HL-60 (cell line): ENCODE measurements around the gene PRR20G.

Experiments
- POLR2AphosphoS5 ChIP-seq: IDR thresholded peaks from 2 replicates; pipeline ENCODE4 v1.6.1; 2012; ENCODE audit warnings: low read depth
- SPI1 ChIP-seq: IDR thresholded peaks from 2 replicates; pipeline ENCODE4 v1.6.1; 2012; ENCODE audit warnings: low read depth, mild to moderate bottlenecking, borderline replicate concordance
- TF ChIP-seq, protein P1 (sequence below): IDR thresholded peaks from one replicate; pipeline ENCODE4 v1.5.1; 2011; ENCODE audit warnings: low read length, control low read depth, inconsistent platforms; ENCODE audit not compliant: insufficient read depth
- TF ChIP-seq, protein P2 (sequence below): IDR thresholded peaks from 2 replicates; pipeline ENCODE4 v1.6.1; 2012; ENCODE audit warnings: low read depth; ENCODE audit not compliant: insufficient replicate concordance

DNA sequence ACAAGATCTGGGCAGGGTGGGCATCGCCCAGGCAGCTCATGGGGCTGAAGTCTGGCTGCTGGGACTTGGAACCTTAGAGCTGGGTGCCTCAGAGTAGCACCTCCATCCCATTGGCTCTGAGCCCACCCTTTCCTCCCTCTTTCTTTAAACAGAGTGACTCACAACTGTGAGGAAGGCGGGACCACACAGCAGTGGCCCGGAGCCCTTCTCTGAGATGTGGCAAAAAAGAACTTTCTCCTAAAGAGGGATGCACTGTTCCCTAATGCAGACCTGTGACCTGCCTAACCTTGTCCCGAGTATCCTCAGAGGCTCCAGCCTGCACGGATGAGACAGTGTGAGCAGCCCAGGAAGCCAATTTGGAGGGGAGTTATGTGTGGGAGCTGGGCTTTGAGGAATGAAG lies 23.6 kb downstream of the PRR20G start:
- TF ChIP-seq, protein P1, sequence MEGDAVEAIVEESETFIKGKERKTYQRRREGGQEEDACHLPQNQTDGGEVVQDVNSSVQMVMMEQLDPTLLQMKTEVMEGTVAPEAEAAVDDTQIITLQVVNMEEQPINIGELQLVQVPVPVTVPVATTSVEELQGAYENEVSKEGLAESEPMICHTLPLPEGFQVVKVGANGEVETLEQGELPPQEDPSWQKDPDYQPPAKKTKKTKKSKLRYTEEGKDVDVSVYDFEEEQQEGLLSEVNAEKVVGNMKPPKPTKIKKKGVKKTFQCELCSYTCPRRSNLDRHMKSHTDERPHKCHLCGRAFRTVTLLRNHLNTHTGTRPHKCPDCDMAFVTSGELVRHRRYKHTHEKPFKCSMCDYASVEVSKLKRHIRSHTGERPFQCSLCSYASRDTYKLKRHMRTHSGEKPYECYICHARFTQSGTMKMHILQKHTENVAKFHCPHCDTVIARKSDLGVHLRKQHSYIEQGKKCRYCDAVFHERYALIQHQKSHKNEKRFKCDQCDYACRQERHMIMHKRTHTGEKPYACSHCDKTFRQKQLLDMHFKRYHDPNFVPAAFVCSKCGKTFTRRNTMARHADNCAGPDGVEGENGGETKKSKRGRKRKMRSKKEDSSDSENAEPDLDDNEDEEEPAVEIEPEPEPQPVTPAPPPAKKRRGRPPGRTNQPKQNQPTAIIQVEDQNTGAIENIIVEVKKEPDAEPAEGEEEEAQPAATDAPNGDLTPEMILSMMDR: no peak
- TF ChIP-seq POLR2AphosphoS5: no peak
- TF ChIP-seq SPI1: no peak
- TF ChIP-seq, protein P2, sequence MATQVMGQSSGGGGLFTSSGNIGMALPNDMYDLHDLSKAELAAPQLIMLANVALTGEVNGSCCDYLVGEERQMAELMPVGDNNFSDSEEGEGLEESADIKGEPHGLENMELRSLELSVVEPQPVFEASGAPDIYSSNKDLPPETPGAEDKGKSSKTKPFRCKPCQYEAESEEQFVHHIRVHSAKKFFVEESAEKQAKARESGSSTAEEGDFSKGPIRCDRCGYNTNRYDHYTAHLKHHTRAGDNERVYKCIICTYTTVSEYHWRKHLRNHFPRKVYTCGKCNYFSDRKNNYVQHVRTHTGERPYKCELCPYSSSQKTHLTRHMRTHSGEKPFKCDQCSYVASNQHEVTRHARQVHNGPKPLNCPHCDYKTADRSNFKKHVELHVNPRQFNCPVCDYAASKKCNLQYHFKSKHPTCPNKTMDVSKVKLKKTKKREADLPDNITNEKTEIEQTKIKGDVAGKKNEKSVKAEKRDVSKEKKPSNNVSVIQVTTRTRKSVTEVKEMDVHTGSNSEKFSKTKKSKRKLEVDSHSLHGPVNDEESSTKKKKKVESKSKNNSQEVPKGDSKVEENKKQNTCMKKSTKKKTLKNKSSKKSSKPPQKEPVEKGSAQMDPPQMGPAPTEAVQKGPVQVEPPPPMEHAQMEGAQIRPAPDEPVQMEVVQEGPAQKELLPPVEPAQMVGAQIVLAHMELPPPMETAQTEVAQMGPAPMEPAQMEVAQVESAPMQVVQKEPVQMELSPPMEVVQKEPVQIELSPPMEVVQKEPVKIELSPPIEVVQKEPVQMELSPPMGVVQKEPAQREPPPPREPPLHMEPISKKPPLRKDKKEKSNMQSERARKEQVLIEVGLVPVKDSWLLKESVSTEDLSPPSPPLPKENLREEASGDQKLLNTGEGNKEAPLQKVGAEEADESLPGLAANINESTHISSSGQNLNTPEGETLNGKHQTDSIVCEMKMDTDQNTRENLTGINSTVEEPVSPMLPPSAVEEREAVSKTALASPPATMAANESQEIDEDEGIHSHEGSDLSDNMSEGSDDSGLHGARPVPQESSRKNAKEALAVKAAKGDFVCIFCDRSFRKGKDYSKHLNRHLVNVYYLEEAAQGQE: no peak
